Measurements from ENCODE around the gene GRK7.

GRK7 gene

DNA sequence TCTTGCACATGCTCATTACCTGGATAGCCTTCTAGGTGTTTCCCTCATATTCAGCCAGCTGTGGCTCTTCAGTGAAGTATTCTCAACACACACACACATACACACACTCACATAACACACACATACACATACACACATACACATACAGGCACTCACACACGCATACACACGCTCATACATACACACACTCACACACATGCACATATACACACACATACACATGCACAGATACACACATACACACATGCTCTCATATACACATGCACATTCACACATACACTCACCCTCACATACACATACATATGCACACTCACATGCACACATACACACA is 41.2 kb downstream of the GRK7 start:
- WGBS (ENCODE audit: insufficient coverage, insufficient read length) = 100% methylated on average over 2 of the region's 2 CpGs
- no peak overlapping the region for H3K27ac ChIP-seq (ENCODE audit: low read length)

DNA sequence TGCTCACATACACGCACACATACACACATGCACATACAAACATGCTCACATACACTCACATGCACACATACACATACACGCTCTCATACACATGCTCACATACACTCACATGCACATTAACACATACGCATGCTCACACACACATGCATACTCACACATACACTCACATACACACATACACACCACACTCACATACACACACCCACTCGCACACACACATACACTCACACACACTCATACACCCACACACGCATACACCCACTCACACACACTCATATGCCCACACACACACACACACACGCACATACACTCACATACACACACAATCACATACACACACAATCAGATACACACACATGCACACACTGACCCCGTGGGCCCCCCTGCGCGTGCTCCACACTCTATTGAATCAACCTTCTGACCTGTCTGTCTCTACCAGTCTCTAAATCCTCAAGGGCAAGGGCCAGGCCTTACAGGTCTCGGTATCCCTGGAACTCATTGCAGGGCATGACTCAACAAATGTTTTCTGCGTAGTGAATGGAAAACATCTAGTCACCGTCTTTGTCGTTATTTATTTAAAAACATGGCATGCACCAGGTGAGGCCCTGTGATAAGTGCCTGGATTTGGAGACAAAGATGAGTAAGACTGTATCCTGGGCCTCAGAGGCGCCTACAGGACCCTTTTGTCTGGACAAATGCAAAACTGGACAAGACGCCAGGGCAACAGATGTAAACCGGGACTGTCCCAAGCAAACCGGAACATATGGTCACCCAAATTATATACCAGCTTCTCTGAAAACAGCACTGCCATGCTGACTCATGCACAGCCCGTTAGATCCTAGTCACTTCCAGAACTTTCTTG is 41.8 kb downstream of the GRK7 start:
- H3K4me3 ChIP-seq (ENCODE audit: low read length) = no peak overlapping the region
- 100% methylated on average over 4 of the region's 18 CpGs for WGBS (ENCODE audit: insufficient coverage, insufficient read length)
- DNase-seq (ENCODE audit: low read depth, low spot score) = no peak
- no peaks in the 10 kb centered on the region for H3K27me3 ChIP-seq (ENCODE audit: control insufficient read depth, insufficient read depth, low read length)
- no peak overlapping the region for H3K27ac ChIP-seq (ENCODE audit: low read length)
- no peaks in the 10 kb centered on the region for H3K9me3 ChIP-seq (ENCODE audit: control insufficient read depth, insufficient read depth, low read length)
- H3K36me3 ChIP-seq (ENCODE audit: control insufficient read depth, insufficient read depth, low read length) = no peaks in the 10 kb centered on the region
- H3K4me1 ChIP-seq (ENCODE audit: control insufficient read depth, insufficient read depth, low read length) = no peaks in the 10 kb centered on the region

More for the DNA sequence above, 41.2 kb downstream of the GRK7 start:
- H3K9me3 ChIP-seq (ENCODE audit: control insufficient read depth, insufficient read depth, low read length) = no peaks in the 10 kb centered on the region
- no peak overlapping the region for H3K4me3 ChIP-seq (ENCODE audit: low read length)
- no peaks in the 10 kb centered on the region for H3K27me3 ChIP-seq (ENCODE audit: control insufficient read depth, insufficient read depth, low read length)
- H3K4me1 ChIP-seq (ENCODE audit: control insufficient read depth, insufficient read depth, low read length) = no peaks in the 10 kb centered on the region
- H3K36me3 ChIP-seq (ENCODE audit: control insufficient read depth, insufficient read depth, low read length) = no peaks in the 10 kb centered on the region
- no peak for DNase-seq (ENCODE audit: low read depth, low spot score)

- no CpG with 5 or more reads among the region's 7 CpGs for WGBS (ENCODE audit: insufficient coverage, insufficient read length)
- no peaks in the 10 kb centered on the region for H3K27me3 ChIP-seq (ENCODE audit: control insufficient read depth, insufficient read depth, low read length)
- no peaks in the 10 kb centered on the region for H3K36me3 ChIP-seq (ENCODE audit: control insufficient read depth, insufficient read depth, low read length)
- H3K9me3 ChIP-seq (ENCODE audit: control insufficient read depth, insufficient read depth, low read length) = no peaks in the 10 kb centered on the region
- no peaks in the 10 kb centered on the region for H3K4me1 ChIP-seq (ENCODE audit: control insufficient read depth, insufficient read depth, low read length)
- no peak for DNase-seq (ENCODE audit: low read depth, low spot score)
- no peak overlapping the region for H3K27ac ChIP-seq (ENCODE audit: low read length)
- no peak overlapping the region for H3K4me3 ChIP-seq (ENCODE audit: low read length)
Observed at GRCh38 chr3:141807277-141808033, 44.2 kb downstream of the GRK7 start.

- H3K36me3 ChIP-seq (ENCODE audit: control insufficient read depth, insufficient read depth, low read length) = no peaks in the 10 kb centered on the region
- H3K9me3 ChIP-seq (ENCODE audit: control insufficient read depth, insufficient read depth, low read length) = no peaks in the 10 kb centered on the region
- no peak overlapping the region for H3K27ac ChIP-seq (ENCODE audit: low read length)
- no CpG with 5 or more reads among the region's 5 CpGs for WGBS (ENCODE audit: insufficient coverage, insufficient read length)
- H3K27me3 ChIP-seq (ENCODE audit: control insufficient read depth, insufficient read depth, low read length) = no peaks in the 10 kb centered on the region
- H3K4me1 ChIP-seq (ENCODE audit: control insufficient read depth, insufficient read depth, low read length) = no peaks in the 10 kb centered on the region
- no peak for DNase-seq (ENCODE audit: low read depth, low spot score)
- no peak overlapping the region for H3K4me3 ChIP-seq (ENCODE audit: low read length)
Observed at GRCh38 chr3:141808586-141808985, 45.4 kb downstream of the GRK7 start.

GRCh38 chr3:141810161-141810560 is 47.0 kb downstream of the GRK7 start:
- no peaks in the 10 kb centered on the region for H3K36me3 ChIP-seq (ENCODE audit: control insufficient read depth, insufficient read depth, low read length)
- no peak overlapping the region for H3K4me3 ChIP-seq (ENCODE audit: low read length)
- 73% methylated on average over 1 of the region's 2 CpGs for WGBS (ENCODE audit: insufficient coverage, insufficient read length)
- no peaks in the 10 kb centered on the region for H3K4me1 ChIP-seq (ENCODE audit: control insufficient read depth, insufficient read depth, low read length)
- no peak for DNase-seq (ENCODE audit: low read depth, low spot score)
- no peaks in the 10 kb centered on the region for H3K9me3 ChIP-seq (ENCODE audit: control insufficient read depth, insufficient read depth, low read length)
- no peak overlapping the region for H3K27ac ChIP-seq (ENCODE audit: low read length)
- H3K27me3 ChIP-seq (ENCODE audit: control insufficient read depth, insufficient read depth, low read length) = no peaks in the 10 kb centered on the region

- DNase-seq (ENCODE audit: low read depth, low spot score) = no peak
- no peaks in the 10 kb centered on the region for H3K4me1 ChIP-seq (ENCODE audit: control insufficient read depth, insufficient read depth, low read length)
- no peaks in the 10 kb centered on the region for H3K27me3 ChIP-seq (ENCODE audit: control insufficient read depth, insufficient read depth, low read length)
- no peaks in the 10 kb centered on the region for H3K9me3 ChIP-seq (ENCODE audit: control insufficient read depth, insufficient read depth, low read length)
- no peak overlapping the region for H3K27ac ChIP-seq (ENCODE audit: low read length)
- 100% methylated on average over 3 of the region's 3 CpGs for WGBS (ENCODE audit: insufficient coverage, insufficient read length)
- H3K36me3 ChIP-seq (ENCODE audit: control insufficient read depth, insufficient read depth, low read length) = no peaks in the 10 kb centered on the region
- H3K4me3 ChIP-seq (ENCODE audit: low read length) = no peak overlapping the region
Observed at GRCh38 chr3:141811348-141811747, 48.1 kb downstream of the GRK7 start.

DNA sequence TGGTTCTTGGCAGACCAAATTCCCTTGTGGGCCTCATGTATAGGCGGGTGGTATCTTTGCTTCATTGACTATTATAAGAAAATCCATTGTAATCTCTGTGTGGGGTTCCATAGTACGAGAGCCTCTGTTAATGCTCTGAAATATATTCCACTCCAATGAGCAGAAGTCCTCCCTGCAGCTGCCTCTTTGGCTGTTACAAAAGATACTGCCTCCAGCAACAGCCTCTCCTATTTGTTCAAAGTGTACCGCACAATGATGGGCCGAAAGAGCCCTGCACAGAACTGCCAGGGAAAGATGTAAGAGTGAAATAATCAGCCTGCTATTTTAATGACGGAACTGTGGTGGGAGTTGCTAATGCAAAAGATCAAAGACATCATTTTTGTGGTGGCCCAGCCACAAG is 48.9 kb downstream of the GRK7 start:
- no peak overlapping the region for H3K4me3 ChIP-seq (ENCODE audit: low read length)
- no peak overlapping the region for H3K27ac ChIP-seq (ENCODE audit: low read length)
- no peaks in the 10 kb centered on the region for H3K27me3 ChIP-seq (ENCODE audit: control insufficient read depth, insufficient read depth, low read length)
- WGBS (ENCODE audit: insufficient coverage, insufficient read length) = no CpG with 5 or more reads among the region's 5 CpGs
- H3K4me1 ChIP-seq (ENCODE audit: control insufficient read depth, insufficient read depth, low read length) = no peaks in the 10 kb centered on the region
- no peaks in the 10 kb centered on the region for H3K9me3 ChIP-seq (ENCODE audit: control insufficient read depth, insufficient read depth, low read length)
- no peak for DNase-seq (ENCODE audit: low read depth, low spot score)
- H3K36me3 ChIP-seq (ENCODE audit: control insufficient read depth, insufficient read depth, low read length) = no peaks in the 10 kb centered on the region

DNA sequence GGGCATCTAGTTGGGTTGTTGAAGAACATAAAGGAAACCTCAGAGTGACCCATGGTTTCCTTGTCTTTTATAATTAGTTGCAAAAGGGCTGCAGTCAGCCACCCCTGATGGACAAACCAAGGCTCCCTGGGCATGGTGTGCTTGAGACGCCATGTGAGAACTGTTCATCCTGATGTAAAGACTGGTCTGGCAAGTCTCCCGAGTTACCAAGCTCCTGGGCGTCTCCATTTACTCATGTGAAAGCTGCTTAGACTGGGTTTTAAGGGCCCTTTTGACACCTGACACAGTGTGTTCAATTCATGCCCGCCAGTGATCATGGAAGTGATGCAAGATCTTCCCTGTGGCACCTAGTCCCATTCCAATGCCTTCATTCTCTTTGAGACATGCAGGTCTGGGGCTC is 49.4 kb downstream of the GRK7 start:
- WGBS (ENCODE audit: insufficient coverage, insufficient read length) = no CpG with 5 or more reads among the region's 4 CpGs
- Histone ChIP-seq H3K36me3 (ENCODE audit: control insufficient read depth, insufficient read depth, low read length) (no peaks in the 10 kb centered on the region), H3K27ac (ENCODE audit: low read length) (no peak overlapping the region), H3K4me1 (ENCODE audit: control insufficient read depth, insufficient read depth, low read length) (no peaks in the 10 kb centered on the region), H3K27me3 (ENCODE audit: control insufficient read depth, insufficient read depth, low read length) (no peaks in the 10 kb centered on the region), H3K9me3 (ENCODE audit: control insufficient read depth, insufficient read depth, low read length) (no peaks in the 10 kb centered on the region), H3K4me3 (ENCODE audit: low read length) (no peak overlapping the region)
- no peak for DNase-seq (ENCODE audit: low read depth, low spot score)

Data from iPS DF 6.9 (cell line).